WTC11 (cell line): ENCODE results near the gene KCNT1.

Experiments
- NFATC4 ChIP-seq: fragments of 250-450 bp; sonication (Bioruptor Pico); IDR thresholded peaks from 2 replicates; pipeline ENCODE4 v1.9.0; 2021; ENCODE audit warnings: mild to moderate bottlenecking
- TF ChIP-seq, protein P1 (sequence below): fragments of 200-600 bp; IDR thresholded peaks from 2 replicates; pipeline ENCODE4 v1.8.0; 2022; ENCODE audit warnings: antibody characterized with exemption

- TF ChIP-seq, protein P1, sequence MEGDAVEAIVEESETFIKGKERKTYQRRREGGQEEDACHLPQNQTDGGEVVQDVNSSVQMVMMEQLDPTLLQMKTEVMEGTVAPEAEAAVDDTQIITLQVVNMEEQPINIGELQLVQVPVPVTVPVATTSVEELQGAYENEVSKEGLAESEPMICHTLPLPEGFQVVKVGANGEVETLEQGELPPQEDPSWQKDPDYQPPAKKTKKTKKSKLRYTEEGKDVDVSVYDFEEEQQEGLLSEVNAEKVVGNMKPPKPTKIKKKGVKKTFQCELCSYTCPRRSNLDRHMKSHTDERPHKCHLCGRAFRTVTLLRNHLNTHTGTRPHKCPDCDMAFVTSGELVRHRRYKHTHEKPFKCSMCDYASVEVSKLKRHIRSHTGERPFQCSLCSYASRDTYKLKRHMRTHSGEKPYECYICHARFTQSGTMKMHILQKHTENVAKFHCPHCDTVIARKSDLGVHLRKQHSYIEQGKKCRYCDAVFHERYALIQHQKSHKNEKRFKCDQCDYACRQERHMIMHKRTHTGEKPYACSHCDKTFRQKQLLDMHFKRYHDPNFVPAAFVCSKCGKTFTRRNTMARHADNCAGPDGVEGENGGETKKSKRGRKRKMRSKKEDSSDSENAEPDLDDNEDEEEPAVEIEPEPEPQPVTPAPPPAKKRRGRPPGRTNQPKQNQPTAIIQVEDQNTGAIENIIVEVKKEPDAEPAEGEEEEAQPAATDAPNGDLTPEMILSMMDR, result no peak
- TF ChIP-seq NFATC4 (CRISPR knock-in tag), result no peak
Measured at GRCh38 chr9:135783540-135784245, 81.7 kb downstream of the KCNT1 start.
